Measurements from ENCODE around the gene CMTM2. TPM values are rescaled to one million over a fixed set of nuclear protein-coding genes. Genes with fewer than 3 reads are reported as not detected.
A peak's percentile ranks its signal among the peaks of the same experiment; 100 is the strongest.

The CMTM2 gene
- total and polyA plus RNA-seq, 9 of the 15 experiments (the other 6 are each of a cell fraction or from before 2014, with no cell fraction given), result not detected

DNA sequence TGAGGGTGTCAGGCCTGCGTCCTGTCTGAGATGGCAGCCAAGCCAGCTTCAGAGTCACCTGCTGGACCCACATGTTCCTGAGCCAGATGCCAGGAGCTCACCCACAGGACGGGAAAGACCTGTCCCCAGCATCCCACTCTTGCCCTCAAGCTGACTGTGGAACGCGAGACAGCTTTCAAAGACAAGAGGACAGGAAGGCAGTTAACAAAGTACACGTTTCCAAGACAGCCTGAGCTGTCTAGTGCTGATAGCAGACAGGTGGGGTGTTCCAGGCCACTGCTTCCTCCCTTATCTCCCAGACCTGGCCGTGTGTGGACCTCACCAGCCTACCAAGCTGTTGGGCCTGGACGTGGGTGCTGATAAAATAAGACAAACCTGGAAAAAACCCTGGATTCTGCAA is 38.5 kb downstream of the CMTM2 start (continued):
- TF ChIP-seq TCF7 (IDR thresholded peaks at IDR 0.05; ENCODE audit: borderline replicate concordance) (peak; percentile 70; the same call in 1 of the 2 replicates), TCF3 (CRISPR knock-in tag; IDR thresholded peaks at IDR 0.05) (peak; percentile 96), ETV1 (tag; conservative IDR thresholded peaks at IDR 0.05; ENCODE audit: low read depth) (0 out of 2 replicates have a peak, but pooled peaks have one; percentile 26), SIN3A (IDR thresholded peaks at IDR 0.05; ENCODE audit: borderline replicate concordance in 2 of 2, control insufficient read depth in 1 of 2, low read depth in 2 of 2, low read length in 2 of 2) (peak in 1 of 2 experiments; percentile 9; a peak in 1 of 4 replicates), TEAD4 (IDR thresholded peaks at IDR 0.05; ENCODE audit: low read length) (peak; percentile 97), TEAD4 (CRISPR knock-in tag; IDR thresholded peaks at IDR 0.05; ENCODE audit: borderline replicate concordance) (no peak), MYNN (IDR thresholded peaks at IDR 0.05) (peak; percentile 78; the same call in 1 of the 2 replicates), MYNN (CRISPR knock-in tag; IDR thresholded peaks at IDR 0.05) (no peak)
- TF ChIP-seq, protein P1, sequence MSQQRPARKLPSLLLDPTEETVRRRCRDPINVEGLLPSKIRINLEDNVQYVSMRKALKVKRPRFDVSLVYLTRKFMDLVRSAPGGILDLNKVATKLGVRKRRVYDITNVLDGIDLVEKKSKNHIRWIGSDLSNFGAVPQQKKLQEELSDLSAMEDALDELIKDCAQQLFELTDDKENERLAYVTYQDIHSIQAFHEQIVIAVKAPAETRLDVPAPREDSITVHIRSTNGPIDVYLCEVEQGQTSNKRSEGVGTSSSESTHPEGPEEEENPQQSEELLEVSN (IDR thresholded peaks at IDR 0.05; ENCODE audit: borderline replicate concordance in 1 of 2, extremely low read depth in 1 of 2, insufficient read depth in 1 of 2, insufficient read length in 1 of 2, low read depth in 1 of 2, low read length in 1 of 2, poor library complexity in 1 of 2, severe bottlenecking in 1 of 2), result peak in 1 of 2 experiments; percentile 36
- TF ChIP-seq, protein P2, sequence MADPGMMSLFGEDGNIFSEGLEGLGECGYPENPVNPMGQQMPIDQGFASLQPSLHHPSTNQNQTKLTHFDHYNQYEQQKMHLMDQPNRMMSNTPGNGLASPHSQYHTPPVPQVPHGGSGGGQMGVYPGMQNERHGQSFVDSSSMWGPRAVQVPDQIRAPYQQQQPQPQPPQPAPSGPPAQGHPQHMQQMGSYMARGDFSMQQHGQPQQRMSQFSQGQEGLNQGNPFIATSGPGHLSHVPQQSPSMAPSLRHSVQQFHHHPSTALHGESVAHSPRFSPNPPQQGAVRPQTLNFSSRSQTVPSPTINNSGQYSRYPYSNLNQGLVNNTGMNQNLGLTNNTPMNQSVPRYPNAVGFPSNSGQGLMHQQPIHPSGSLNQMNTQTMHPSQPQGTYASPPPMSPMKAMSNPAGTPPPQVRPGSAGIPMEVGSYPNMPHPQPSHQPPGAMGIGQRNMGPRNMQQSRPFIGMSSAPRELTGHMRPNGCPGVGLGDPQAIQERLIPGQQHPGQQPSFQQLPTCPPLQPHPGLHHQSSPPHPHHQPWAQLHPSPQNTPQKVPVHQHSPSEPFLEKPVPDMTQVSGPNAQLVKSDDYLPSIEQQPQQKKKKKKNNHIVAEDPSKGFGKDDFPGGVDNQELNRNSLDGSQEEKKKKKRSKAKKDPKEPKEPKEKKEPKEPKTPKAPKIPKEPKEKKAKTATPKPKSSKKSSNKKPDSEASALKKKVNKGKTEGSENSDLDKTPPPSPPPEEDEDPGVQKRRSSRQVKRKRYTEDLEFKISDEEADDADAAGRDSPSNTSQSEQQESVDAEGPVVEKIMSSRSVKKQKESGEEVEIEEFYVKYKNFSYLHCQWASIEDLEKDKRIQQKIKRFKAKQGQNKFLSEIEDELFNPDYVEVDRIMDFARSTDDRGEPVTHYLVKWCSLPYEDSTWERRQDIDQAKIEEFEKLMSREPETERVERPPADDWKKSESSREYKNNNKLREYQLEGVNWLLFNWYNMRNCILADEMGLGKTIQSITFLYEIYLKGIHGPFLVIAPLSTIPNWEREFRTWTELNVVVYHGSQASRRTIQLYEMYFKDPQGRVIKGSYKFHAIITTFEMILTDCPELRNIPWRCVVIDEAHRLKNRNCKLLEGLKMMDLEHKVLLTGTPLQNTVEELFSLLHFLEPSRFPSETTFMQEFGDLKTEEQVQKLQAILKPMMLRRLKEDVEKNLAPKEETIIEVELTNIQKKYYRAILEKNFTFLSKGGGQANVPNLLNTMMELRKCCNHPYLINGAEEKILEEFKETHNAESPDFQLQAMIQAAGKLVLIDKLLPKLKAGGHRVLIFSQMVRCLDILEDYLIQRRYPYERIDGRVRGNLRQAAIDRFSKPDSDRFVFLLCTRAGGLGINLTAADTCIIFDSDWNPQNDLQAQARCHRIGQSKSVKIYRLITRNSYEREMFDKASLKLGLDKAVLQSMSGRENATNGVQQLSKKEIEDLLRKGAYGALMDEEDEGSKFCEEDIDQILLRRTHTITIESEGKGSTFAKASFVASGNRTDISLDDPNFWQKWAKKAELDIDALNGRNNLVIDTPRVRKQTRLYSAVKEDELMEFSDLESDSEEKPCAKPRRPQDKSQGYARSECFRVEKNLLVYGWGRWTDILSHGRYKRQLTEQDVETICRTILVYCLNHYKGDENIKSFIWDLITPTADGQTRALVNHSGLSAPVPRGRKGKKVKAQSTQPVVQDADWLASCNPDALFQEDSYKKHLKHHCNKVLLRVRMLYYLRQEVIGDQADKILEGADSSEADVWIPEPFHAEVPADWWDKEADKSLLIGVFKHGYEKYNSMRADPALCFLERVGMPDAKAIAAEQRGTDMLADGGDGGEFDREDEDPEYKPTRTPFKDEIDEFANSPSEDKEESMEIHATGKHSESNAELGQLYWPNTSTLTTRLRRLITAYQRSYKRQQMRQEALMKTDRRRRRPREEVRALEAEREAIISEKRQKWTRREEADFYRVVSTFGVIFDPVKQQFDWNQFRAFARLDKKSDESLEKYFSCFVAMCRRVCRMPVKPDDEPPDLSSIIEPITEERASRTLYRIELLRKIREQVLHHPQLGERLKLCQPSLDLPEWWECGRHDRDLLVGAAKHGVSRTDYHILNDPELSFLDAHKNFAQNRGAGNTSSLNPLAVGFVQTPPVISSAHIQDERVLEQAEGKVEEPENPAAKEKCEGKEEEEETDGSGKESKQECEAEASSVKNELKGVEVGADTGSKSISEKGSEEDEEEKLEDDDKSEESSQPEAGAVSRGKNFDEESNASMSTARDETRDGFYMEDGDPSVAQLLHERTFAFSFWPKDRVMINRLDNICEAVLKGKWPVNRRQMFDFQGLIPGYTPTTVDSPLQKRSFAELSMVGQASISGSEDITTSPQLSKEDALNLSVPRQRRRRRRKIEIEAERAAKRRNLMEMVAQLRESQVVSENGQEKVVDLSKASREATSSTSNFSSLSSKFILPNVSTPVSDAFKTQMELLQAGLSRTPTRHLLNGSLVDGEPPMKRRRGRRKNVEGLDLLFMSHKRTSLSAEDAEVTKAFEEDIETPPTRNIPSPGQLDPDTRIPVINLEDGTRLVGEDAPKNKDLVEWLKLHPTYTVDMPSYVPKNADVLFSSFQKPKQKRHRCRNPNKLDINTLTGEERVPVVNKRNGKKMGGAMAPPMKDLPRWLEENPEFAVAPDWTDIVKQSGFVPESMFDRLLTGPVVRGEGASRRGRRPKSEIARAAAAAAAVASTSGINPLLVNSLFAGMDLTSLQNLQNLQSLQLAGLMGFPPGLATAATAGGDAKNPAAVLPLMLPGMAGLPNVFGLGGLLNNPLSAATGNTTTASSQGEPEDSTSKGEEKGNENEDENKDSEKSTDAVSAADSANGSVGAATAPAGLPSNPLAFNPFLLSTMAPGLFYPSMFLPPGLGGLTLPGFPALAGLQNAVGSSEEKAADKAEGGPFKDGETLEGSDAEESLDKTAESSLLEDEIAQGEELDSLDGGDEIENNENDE (IDR thresholded peaks at IDR 0.05; ENCODE audit: low read depth, low read length), result no peak
- TF ChIP-seq, protein P3, sequence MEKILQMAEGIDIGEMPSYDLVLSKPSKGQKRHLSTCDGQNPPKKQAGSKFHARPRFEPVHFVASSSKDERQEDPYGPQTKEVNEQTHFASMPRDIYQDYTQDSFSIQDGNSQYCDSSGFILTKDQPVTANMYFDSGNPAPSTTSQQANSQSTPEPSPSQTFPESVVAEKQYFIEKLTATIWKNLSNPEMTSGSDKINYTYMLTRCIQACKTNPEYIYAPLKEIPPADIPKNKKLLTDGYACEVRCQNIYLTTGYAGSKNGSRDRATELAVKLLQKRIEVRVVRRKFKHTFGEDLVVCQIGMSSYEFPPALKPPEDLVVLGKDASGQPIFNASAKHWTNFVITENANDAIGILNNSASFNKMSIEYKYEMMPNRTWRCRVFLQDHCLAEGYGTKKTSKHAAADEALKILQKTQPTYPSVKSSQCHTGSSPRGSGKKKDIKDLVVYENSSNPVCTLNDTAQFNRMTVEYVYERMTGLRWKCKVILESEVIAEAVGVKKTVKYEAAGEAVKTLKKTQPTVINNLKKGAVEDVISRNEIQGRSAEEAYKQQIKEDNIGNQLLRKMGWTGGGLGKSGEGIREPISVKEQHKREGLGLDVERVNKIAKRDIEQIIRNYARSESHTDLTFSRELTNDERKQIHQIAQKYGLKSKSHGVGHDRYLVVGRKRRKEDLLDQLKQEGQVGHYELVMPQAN (IDR thresholded peaks at IDR 0.05; ENCODE audit: borderline replicate concordance), result peak; percentile 24; the same call in 1 of the 2 replicates

All from K562 (cell line).